Measurements from ENCODE around the gene ARHGEF37. TPM values are rescaled to one million over a fixed set of nuclear protein-coding genes. Genes with fewer than 3 reads are reported as not detected.

The ARHGEF37 gene
- total RNA-seq, 1 donor from 2014 or later, result 1.1 TPM

- no peak for TF ChIP-seq CTCF (IDR thresholded peaks at IDR 0.05)
- intact Hi-C loops (cut with micrococcal nuclease), result loop anchor here (1.0 to 2.0 kb wide), 4 partner anchors 13 to 148 kb away; partner anchors contain the start of gene PPARGC1B
- H3K4me3 Mint-ChIP-seq, result peak overlapping the region; percentile 28
- peak overlapping the region; percentile 80 for H3K27ac Mint-ChIP-seq
- ATAC-seq (ENCODE audit: low read depth) (peak; percentile 43), DNase-seq (no peak)
- no peaks in the 10 kb centered on the region for H3K36me3 Mint-ChIP-seq (ENCODE audit: low read depth)
- POLR2A ChIA-PET, result interaction anchor here (0.5 to 0.7 kb wide), 2 partner anchors 280 to 883 kb away, joined by 3 to 10 read pairs; no protein-coding TSS in a partner anchor
- H3K27me3 Mint-ChIP-seq, result no peaks in the 10 kb centered on the region
- H3K4me1 Mint-ChIP-seq, result peaks cover 61% of the 10 kb centered on the region
- CTCF ChIA-PET, result interaction anchor here (1.0 to 3.3 kb wide), 4 partner anchors 13 to 154 kb away, joined by 3 to 16 read pairs (median 3); partner anchors contain the start of gene PPARGC1B
- no peaks in the 10 kb centered on the region for H3K9me3 Mint-ChIP-seq
Observed at GRCh38 chr5:149679876-149680809, 98.8 kb downstream of the ARHGEF37 start.

- Mint-ChIP-seq H3K4me1 (peaks cover 55% of the 10 kb centered on the region), H3K27ac (peak overlapping the region; percentile 80), H3K9me3 (no peaks in the 10 kb centered on the region), H3K4me3 (peak overlapping the region; percentile 28), H3K27me3 (no peaks in the 10 kb centered on the region), H3K36me3 (ENCODE audit: low read depth) (no peaks in the 10 kb centered on the region)
- TF ChIP-seq CTCF (IDR thresholded peaks at IDR 0.05), result no peak
- POLR2A ChIA-PET, result interaction anchor here (0.7 kb wide), 1 partner anchor 279 kb away, joined by 3 read pairs; no protein-coding TSS in a partner anchor
- DNase-seq (peak; percentile 46), ATAC-seq (ENCODE audit: low read depth) (peak; percentile 97)
- CTCF ChIA-PET, result interaction anchor here (1.1 kb wide), 1 partner anchor 44 kb away, joined by 3 read pairs; no protein-coding TSS in a partner anchor
- intact Hi-C loops (cut with micrococcal nuclease), result loop anchor here (1.0 to 2.0 kb wide), 5 partner anchors 14 to 319 kb away; partner anchors contain the start of genes HMGXB3, PPARGC1B and TIGD6
Observed at GRCh38 chr5:149680810-149681221, 99.5 kb downstream of the ARHGEF37 start.

GRCh38 chr5:149681252-149681651, 100.0 kb downstream of the ARHGEF37 start:
- ChIA-PET POLR2A (interaction anchor here (0.7 kb wide), 1 partner anchor 279 kb away, joined by 3 read pairs; no protein-coding TSS in a partner anchor), CTCF (interaction anchor here (1.1 kb wide), 1 partner anchor 44 kb away, joined by 3 read pairs; no protein-coding TSS in a partner anchor)
- intact Hi-C loops (cut with micrococcal nuclease), result loop anchor here (1.0 to 2.0 kb wide), 2 partner anchors 100 to 319 kb away; partner anchors contain the start of genes HMGXB3 and TIGD6
- peaks cover 53% of the 10 kb centered on the region for H3K4me1 Mint-ChIP-seq
- no peak for TF ChIP-seq CTCF (IDR thresholded peaks at IDR 0.05)
- H3K27me3 Mint-ChIP-seq, result no peaks in the 10 kb centered on the region
- no peak overlapping the region for H3K4me3 Mint-ChIP-seq
- ATAC-seq (ENCODE audit: low read depth) (no peak), DNase-seq (no peak)
- no peaks in the 10 kb centered on the region for H3K9me3 Mint-ChIP-seq
- H3K27ac Mint-ChIP-seq, result peak overlapping the region; percentile 80
- H3K36me3 Mint-ChIP-seq (ENCODE audit: low read depth), result no peaks in the 10 kb centered on the region

GRCh38 chr5:149681922-149682321, 100.6 kb downstream of the ARHGEF37 start:
- POLR2A ChIA-PET, result interaction anchor here (1.3 kb wide), 1 partner anchor 48 kb away, joined by 4 read pairs; the partner anchor contains the start of gene PPARGC1B
- TF ChIP-seq CTCF (IDR thresholded peaks at IDR 0.05), result no peak

More at GRCh38 chr5:149681922-149682321, 100.6 kb downstream of the ARHGEF37 start:
- no peak for ATAC-seq (ENCODE audit: low read depth)
- DNase-seq, result no peak
- Mint-ChIP-seq H3K4me3 (no peak overlapping the region), H3K4me1 (peaks cover 53% of the 10 kb centered on the region), H3K9me3 (no peaks in the 10 kb centered on the region), H3K36me3 (ENCODE audit: low read depth) (no peaks in the 10 kb centered on the region), H3K27ac (no peak overlapping the region), H3K27me3 (peaks cover 5% of the 10 kb centered on the region)
- intact Hi-C loops (cut with micrococcal nuclease), result loop anchor here (1.0 to 2.0 kb wide), 2 partner anchors 99 to 318 kb away; partner anchors contain the start of genes HMGXB3 and TIGD6
- CTCF ChIA-PET, result no interaction called here

All from activated B cell treated with CpG ODN at 0.5 μM for 24 hours (primary cell).